Measurements from ENCODE around the gene CNTN5.

GRCh38 chr11:99509863-99510262 is 489.1 kb downstream of the CNTN5 start:
- TF ChIP-seq CTCF (IDR thresholded peaks at IDR 0.05) (no peak), POLR2A (IDR thresholded peaks at IDR 0.05) (no peak)

Measured in esophagus squamous epithelium (tissue), 4 donors.